ENCODE results near the gene CLIP2. TPM values are rescaled to one million over a fixed set of nuclear protein-coding genes. Genes with fewer than 3 reads are reported as not detected.

CLIP2 gene
- total and polyA plus RNA-seq, 12 donors = 4.5 to 11.3 (median 6.6) TPM

GRCh38 chr7:74302745-74303221 lies 13.6 kb downstream of the CLIP2 start:
- Histone ChIP-seq H3K4me1 (peaks cover 12 to 32% (median 19%) of the 10 kb centered on the region in 9 donors), H3K27ac (no peak overlapping the region), H3K4me3 (no peak overlapping the region), H3K36me3 (no peaks in the 10 kb centered on the region), H3K27me3 (peaks cover 0 to 11% (median 0%) of the 10 kb centered on the region in 7 donors), H3K9me3 (no peaks in the 10 kb centered on the region)
- intact Hi-C loops (cut with DNase I) = no loop called here
- no peak for DNase-seq
- no peak for TF ChIP-seq CTCF (IDR thresholded peaks at IDR 0.05)
- peak in 1 of 8 donors; percentile 38 for ATAC-seq
- 66 to 69% methylated on average over 10 of the region's 10 CpGs for WGBS, 2 donors

- intact Hi-C loops (cut with DNase I) = no loop called here
- peaks cover 0 to 11% (median 0%) of the 10 kb centered on the region in 7 donors for H3K27me3 ChIP-seq
- H3K36me3 ChIP-seq = no peaks in the 10 kb centered on the region
- ATAC-seq = no peak
- no peak overlapping the region for H3K4me3 ChIP-seq
- 91 to 100% methylated on average over 2 of the region's 2 CpGs for WGBS, 2 donors
- no peak overlapping the region for H3K27ac ChIP-seq
- DNase-seq = no peak
- no peaks in the 10 kb centered on the region for H3K9me3 ChIP-seq
- H3K4me1 ChIP-seq = peaks cover 12 to 32% (median 20%) of the 10 kb centered on the region in 9 donors
- TF ChIP-seq CTCF (IDR thresholded peaks at IDR 0.05) = no peak
Observed at GRCh38 chr7:74304550-74304949, 15.3 kb downstream of the CLIP2 start.

- no peak for DNase-seq
- H3K9me3 ChIP-seq = no peaks in the 10 kb centered on the region
- ATAC-seq = peak in 4 of 8 donors; percentile 5 to 29 (median 16)
- no peaks in the 10 kb centered on the region for H3K36me3 ChIP-seq
- H3K27me3 ChIP-seq = peaks cover 0 to 11% (median 0%) of the 10 kb centered on the region in 7 donors
- peak overlapping the region in 3 of 10 donors; percentile 30 to 49 (median 39) for H3K27ac ChIP-seq
- H3K4me3 ChIP-seq = peak overlapping the region in 8 of 10 donors; percentile 10 to 34 (median 22)
- WGBS, 2 donors = 49 to 67% methylated on average over 27 of the region's 27 CpGs
- peaks cover 12 to 34% (median 20%) of the 10 kb centered on the region in 9 donors for H3K4me1 ChIP-seq
- no peak for TF ChIP-seq CTCF (IDR thresholded peaks at IDR 0.05)
- intact Hi-C loops (cut with DNase I) = no loop called here
Observed at GRCh38 chr7:74306004-74306729, 17.0 kb downstream of the CLIP2 start.

- DNase-seq (peak; percentile 52 to 70), ATAC-seq (peak; percentile 61 to 91 (median 83))
- Histone ChIP-seq H3K4me1 (peaks cover 12 to 34% (median 20%) of the 10 kb centered on the region in 9 donors), H3K27ac (peak overlapping the region in 5 of 10 donors; percentile 9 to 60 (median 39)), H3K4me3 (peak overlapping the region in 8 of 10 donors; percentile 10 to 34 (median 22)), H3K36me3 (no peaks in the 10 kb centered on the region), H3K27me3 (peaks cover 0 to 11% (median 0%) of the 10 kb centered on the region in 7 donors), H3K9me3 (no peaks in the 10 kb centered on the region)
- no peak for TF ChIP-seq CTCF (IDR thresholded peaks at IDR 0.05)
- 20 to 26% methylated on average over 20 of the region's 20 CpGs for WGBS, 2 donors
- intact Hi-C loops (cut with DNase I) = no loop called here
Observed at GRCh38 chr7:74306730-74307469, 17.7 kb downstream of the CLIP2 start.

All from heart right ventricle (tissue), 16 donors.